Lower leg skin (tissue), 4 donors: ENCODE data around the gene NFAM1. TPM values are rescaled to one million over a fixed set of nuclear protein-coding genes. Genes with fewer than 3 reads are reported as not detected.

Experiments
- DNase-seq, 2 donors: peaks; one replicate each; pipeline ENCODE4 v3.0.0-alpha.2; 2019; ENCODE audit warnings: low spot score in 2 of 2
- H3K4me3 ChIP-seq: fragments of 200-600 bp; sonication (generic); 2 replicates; pipeline ENCODE4 v1.5.1; 2017; ENCODE audit warnings: mild to moderate bottlenecking, low read depth; ENCODE audit not compliant: poor library complexity, severe bottlenecking
- POLR2A ChIP-seq, 2 donors: fragments of 450-650 bp; IDR thresholded peaks; one replicate each; pipeline ENCODE4 v1.6.1; 2016 to 2017; ENCODE audit warnings: antibody characterized with exemption in 2 of 2, mild to moderate bottlenecking in 1 of 2, moderate library complexity in 1 of 2
- WGBS, 2 donors: methylation state at CpG; one replicate each; pipeline ENCODE4 v1.1.5; 2018; 5-methylcytosine and 5-hydroxymethylcytosine counted together
- intact Hi-C: fragments of 100-400 bp; cut with DNase I; formaldehyde crosslinking; loops from one replicate; pipeline ENCODE4 v1.15.0; 2023; ENCODE audit warnings: low total_unique reads
- total RNA-seq, 4 donors: library from RNA; depleted of rRNA; stranded (reverse); fragments of >200 nt; gene quantifications; one replicate each; pipeline ENCODE4 v1.1.0, GENCODE V29; 2016
- TF ChIP-seq, protein P1 (sequence below), 3 donors: fragments of 450-650 bp; IDR thresholded peaks; one replicate each; pipeline ENCODE4 v1.5.1; 2016; ENCODE audit warnings: antibody characterized with exemption in 3 of 3, mild to moderate bottlenecking in 3 of 3, moderate library complexity in 2 of 3

NFAM1 gene
- total RNA-seq, 4 donors from 2014 or later = 1.2 to 2.5 (median 1.3) TPM

GRCh38 chr22:42340150-42340549 lies 92.1 kb downstream of the NFAM1 start:
- no peak for DNase-seq
- 100% methylated on average over 3 of the region's 3 CpGs for WGBS, 2 donors
- intact Hi-C loops = no loop called here
- TF ChIP-seq, protein P1, sequence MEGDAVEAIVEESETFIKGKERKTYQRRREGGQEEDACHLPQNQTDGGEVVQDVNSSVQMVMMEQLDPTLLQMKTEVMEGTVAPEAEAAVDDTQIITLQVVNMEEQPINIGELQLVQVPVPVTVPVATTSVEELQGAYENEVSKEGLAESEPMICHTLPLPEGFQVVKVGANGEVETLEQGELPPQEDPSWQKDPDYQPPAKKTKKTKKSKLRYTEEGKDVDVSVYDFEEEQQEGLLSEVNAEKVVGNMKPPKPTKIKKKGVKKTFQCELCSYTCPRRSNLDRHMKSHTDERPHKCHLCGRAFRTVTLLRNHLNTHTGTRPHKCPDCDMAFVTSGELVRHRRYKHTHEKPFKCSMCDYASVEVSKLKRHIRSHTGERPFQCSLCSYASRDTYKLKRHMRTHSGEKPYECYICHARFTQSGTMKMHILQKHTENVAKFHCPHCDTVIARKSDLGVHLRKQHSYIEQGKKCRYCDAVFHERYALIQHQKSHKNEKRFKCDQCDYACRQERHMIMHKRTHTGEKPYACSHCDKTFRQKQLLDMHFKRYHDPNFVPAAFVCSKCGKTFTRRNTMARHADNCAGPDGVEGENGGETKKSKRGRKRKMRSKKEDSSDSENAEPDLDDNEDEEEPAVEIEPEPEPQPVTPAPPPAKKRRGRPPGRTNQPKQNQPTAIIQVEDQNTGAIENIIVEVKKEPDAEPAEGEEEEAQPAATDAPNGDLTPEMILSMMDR (IDR thresholded peaks at IDR 0.05) = no peak
- TF ChIP-seq POLR2A (IDR thresholded peaks at IDR 0.05) = no peak
- H3K4me3 ChIP-seq = no peak overlapping the region

DNA sequence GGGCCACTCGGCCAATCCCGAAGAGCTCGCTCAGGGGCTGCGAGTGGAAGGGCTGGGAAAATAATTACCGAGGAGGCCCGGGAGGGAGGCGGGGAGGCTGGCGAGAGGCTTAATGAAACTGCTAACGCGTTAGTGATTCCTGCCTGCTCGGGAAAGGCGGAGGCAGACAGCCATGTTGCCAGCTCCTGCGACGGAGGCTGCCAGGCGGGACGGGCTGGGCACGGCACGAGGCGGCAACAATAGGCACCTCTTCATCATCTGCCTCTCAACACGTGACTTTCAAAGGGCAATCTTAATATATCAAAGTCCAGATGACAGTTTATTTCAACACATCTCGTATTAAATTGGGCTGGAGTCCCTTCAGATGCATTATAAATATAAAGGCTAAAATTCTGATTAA lies 93.7 kb downstream of the NFAM1 start:
- TF ChIP-seq POLR2A (IDR thresholded peaks at IDR 0.05) = no peak
- TF ChIP-seq, protein P1 (IDR thresholded peaks at IDR 0.05) = no peak
- no peak overlapping the region for H3K4me3 ChIP-seq
- DNase-seq = no peak
- intact Hi-C loops = no loop called here
- 41 to 48% methylated on average over 21 of the region's 21 CpGs for WGBS, 2 donors

DNA sequence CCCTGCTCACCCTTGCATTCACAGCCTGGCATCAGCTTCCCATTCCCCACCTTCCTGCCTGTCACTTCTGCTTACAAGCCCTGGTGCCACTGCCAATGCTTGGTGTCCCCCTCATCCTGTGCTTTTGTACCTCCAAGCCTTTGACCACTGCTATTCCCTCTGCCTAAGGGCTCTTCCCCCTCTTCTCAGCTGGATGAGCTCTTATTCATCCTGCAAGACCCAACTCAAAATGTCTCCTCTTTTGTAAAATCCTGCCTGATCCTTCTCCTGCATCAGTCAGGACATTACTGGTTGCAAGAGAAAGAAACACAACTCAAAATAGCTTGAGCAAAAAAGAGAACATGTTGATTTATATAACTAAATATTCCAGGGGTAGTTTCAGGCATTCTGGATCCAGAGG lies 94.8 kb downstream of the NFAM1 start:
- DNase-seq = no peak
- intact Hi-C loops = no loop called here

GRCh38 chr22:42336527-42337227 lies 95.5 kb downstream of the NFAM1 start:
- DNase-seq = no peak
- TF ChIP-seq POLR2A (IDR thresholded peaks at IDR 0.05) = no peak
- TF ChIP-seq, protein P1 (IDR thresholded peaks at IDR 0.05) = no peak
- WGBS, 2 donors = 78 to 89% methylated on average over 11 of the region's 11 CpGs
- no peak overlapping the region for H3K4me3 ChIP-seq
- intact Hi-C loops = no loop called here

More for the DNA sequence above, 94.8 kb downstream of the NFAM1 start:
- TF ChIP-seq POLR2A (IDR thresholded peaks at IDR 0.05) = no peak
- TF ChIP-seq, protein P1 (IDR thresholded peaks at IDR 0.05) = no peak
- H3K4me3 ChIP-seq = no peak overlapping the region

GRCh38 chr22:42335839-42336378 lies 96.3 kb downstream of the NFAM1 start:
- 44 to 50% methylated on average over 11 of the region's 11 CpGs for WGBS, 2 donors
- intact Hi-C loops = no loop called here
- H3K4me3 ChIP-seq = no peak overlapping the region
- TF ChIP-seq, protein P1 (IDR thresholded peaks at IDR 0.05) = no peak
- TF ChIP-seq POLR2A (IDR thresholded peaks at IDR 0.05) = no peak
- DNase-seq = no peak
